HepG2 (cell line): ENCODE results near the gene GDA. TPM values are rescaled to one million over a fixed set of nuclear protein-coding genes. Genes with fewer than 3 reads are reported as not detected.

Source experiments
- ATAC-seq: fragments of 200-7000 bp; cut with Tn5 transposase; 3 replicates; pipeline ENCODE4 v1.9.1; 2020; ENCODE audit warnings: mild to moderate bottlenecking, moderate library complexity
- BruUV-seq: library from RNA; stranded (reverse); fragments of 400-500 nt; replicated peaks from 2 replicates; lab custom pipeline; 2021; lab: Mats Ljungman, UMichigan
- CTCF ChIA-PET: fragments of 300-600 bp; formaldehyde crosslinking; extraction: SDS; loops from one replicate; lab custom pipeline; 2021; ENCODE audit warnings: low total read pairs, inconsistent platforms, low intra/inter-chr PET ratio; lab: Yijun Ruan, JAX
- POLR2A ChIA-PET: fragments of 350-600 bp; sonication (Branson Sonifier 250); formaldehyde crosslinking; loops from one replicate; lab custom pipeline; 2020; ENCODE audit warnings: antibody characterized with exemption, inconsistent platforms; lab: Yijun Ruan, JAX
- DNase-seq: peaks from one replicate; pipeline ENCODE4 v3.0.0-alpha.2; 2015; ENCODE audit warnings: low spot score
- FAIRE-seq: peaks from 3 replicates; lab custom pipeline; 2011; peaks lifted over from hg19 to GRCh38; lab: Jason Lieb, UNC
- H2AFZ ChIP-seq: one replicate; pipeline ENCODE4 v1.6.1; 2011; ENCODE audit warnings: low read length, inconsistent platforms
- H3K27ac ChIP-seq: fragments of 300-600 bp; 3 replicates; pipeline ENCODE4 v1.8.0; 2011; ENCODE audit warnings: mixed run types, mild to moderate bottlenecking, mixed read lengths, low read length, inconsistent platforms; ENCODE audit not compliant: insufficient read depth; ENCODE audit errors: extremely low read length
- H3K27me3 ChIP-seq, 2 experiments: fragments of 200-600 bp in 1 of 2; 2 replicates in 1 of 2; 3 replicates in 1 of 2; pipeline versions ENCODE4 v1.6.0 to v1.8.0; 2011; ENCODE audit warnings: low read length in 2 of 2, mild to moderate bottlenecking in 2 of 2, moderate library complexity in 2 of 2, inconsistent platforms in 1 of 2; ENCODE audit not compliant: insufficient read depth in 2 of 2, control insufficient read depth in 1 of 2
- H3K36me3 ChIP-seq, 2 experiments: fragments of 200-600 bp in 1 of 2; replicated peaks in 1 of 2; 2 replicates in 1 of 2; 3 replicates in 1 of 2; pipeline versions ENCODE4 v1.5.1 to v1.8.0; 2011; ENCODE audit warnings: low read length in 2 of 2, inconsistent platforms in 1 of 2; ENCODE audit not compliant: insufficient read depth in 2 of 2, control insufficient read depth in 1 of 2
- H3K4me1 ChIP-seq: 2 replicates; pipeline ENCODE4 v1.5.1; 2012; ENCODE audit warnings: low read length, inconsistent platforms; ENCODE audit not compliant: insufficient read depth
- H3K4me2 ChIP-seq: 2 replicates; pipeline ENCODE4 v1.6.0; 2011; ENCODE audit warnings: low read depth, low read length, inconsistent platforms
- H3K4me3 ChIP-seq, 3 experiments: fragments of 200-600 bp in 1 of 3; sonication (generic), shearing (Covaris generic) in 1 of 3; replicated peaks in 1 of 3; 2 replicates each; pipeline ENCODE4 v1.5.1; 2011 to 2016; ENCODE audit warnings: low read length in 3 of 3, inconsistent platforms in 2 of 3, low read depth in 2 of 3, mild to moderate bottlenecking in 2 of 3, control low read depth in 1 of 3, mixed read lengths in 1 of 3; ENCODE audit not compliant: insufficient read depth in 1 of 3
- H3K79me2 ChIP-seq: one replicate; pipeline ENCODE4 v1.6.1; 2011; ENCODE audit warnings: low read length, inconsistent platforms; ENCODE audit not compliant: insufficient read depth
- H3K9ac ChIP-seq: 2 replicates; pipeline ENCODE4 v1.6.0; 2011; ENCODE audit warnings: mild to moderate bottlenecking, low read depth, low read length, inconsistent platforms; ENCODE audit not compliant: insufficient read depth
- H3K9me3 ChIP-seq: 2 replicates; pipeline ENCODE4 v1.5.1; 2012; ENCODE audit warnings: mild to moderate bottlenecking, low read length
- H4K20me1 ChIP-seq: 2 replicates; pipeline ENCODE4 v1.6.0; 2011; ENCODE audit warnings: inconsistent platforms, mild to moderate bottlenecking, low read length, moderate library complexity; ENCODE audit not compliant: insufficient read depth
- ATF1 ChIP-seq: IDR thresholded peaks from 2 replicates; pipeline ENCODE4 v1.6.1; 2016; ENCODE audit warnings: mild to moderate bottlenecking, control low read depth
- FOXK2 ChIP-seq: fragments of 450-650 bp; IDR thresholded peaks from 2 replicates; pipeline ENCODE4 v1.6.1; 2016
- KLF16 ChIP-seq, 2 experiments: sonication (generic) in 1 of 2; formaldehyde crosslinking in 1 of 2; IDR thresholded peaks; 2 replicates each; pipeline versions ENCODE4 v1.6.1 to v1.8.0; 2016 to 2023; ENCODE audit warnings: missing genetic modification reagents in 2 of 2, missing compliant biosample characterization in 1 of 2
- SOX5 ChIP-seq: IDR thresholded peaks from 2 replicates; pipeline ENCODE4 v1.6.1; 2016; ENCODE audit warnings: borderline replicate concordance
- TCF7 ChIP-seq: sonication (generic); IDR thresholded peaks from 2 replicates; pipeline ENCODE4 v1.6.1; 2016; ENCODE audit warnings: antibody characterized with exemption, low read depth
- ZNF510 ChIP-seq: sonication (generic); formaldehyde crosslinking; IDR thresholded peaks from 2 replicates; pipeline ENCODE4 v1.4.0; 2020; ENCODE audit warnings: low read depth, mild to moderate bottlenecking, missing genetic modification reagents
- ZUFSP ChIP-seq: sonication (generic); formaldehyde crosslinking; IDR thresholded peaks from 2 replicates; pipeline ENCODE4 v1.9.0; 2021; ENCODE audit warnings: missing genetic modification reagents, mild to moderate bottlenecking, borderline replicate concordance
- WGBS: methylation state at CpG from one replicate; pipeline ENCODE4 v1.1.6; 2017; ENCODE audit warnings: low lambda C conversion rate; 5-methylcytosine and 5-hydroxymethylcytosine counted together
- in situ Hi-C: cut with HindIII; loops from 2 replicates; pipeline ENCODE4 v1.10.0; 2017; ENCODE audit warnings: low pct_unique_long_range_greater_than_20kb; ENCODE audit not compliant: extremely low pct_ligation_motif_present
- intact Hi-C: fragments of 100-400 bp; cut with micrococcal nuclease; formaldehyde crosslinking; loops from one replicate; pipeline ENCODE4 v1.10.0; 2022; ENCODE audit not compliant: unreplicated experiment
- polyA plus RNA-seq, 8 experiments: library from polyadenylated mRNA; depleted of rRNA in 3 of 8; stranded (reverse) in 7 of 8; unstranded in 1 of 8; fragments of >200 nt; fragmentation: Illumina TruSeq in 4 of 8; extraction: Trizol in 4 of 8; gene quantifications; 2 replicates each; pipeline versions ENCODE4 v1.2.1 to v1.2.3, GENCODE V29; 2011 to 2016; ENCODE audit warnings: low read depth in 4 of 8, missing spikeins in 1 of 8, mixed read lengths in 1 of 8; ENCODE audit not compliant: insufficient read depth in 1 of 8
- total RNA-seq, 5 experiments: library from RNA; depleted of rRNA; stranded (reverse); fragments of >200 nt; fragmentation: Illumina TruSeq; extraction: Trizol; gene quantifications; 2 replicates each; pipeline ENCODE4 v1.2.3, GENCODE V29; 2016; ENCODE audit warnings: low read depth in 1 of 5
- TF ChIP-seq, protein P1 (sequence below): sonication (generic); formaldehyde crosslinking; IDR thresholded peaks from 2 replicates; pipeline ENCODE4 v1.8.0; 2022; ENCODE audit warnings: low read depth, missing genetic modification reagents
- TF ChIP-seq, protein P2 (sequence below): sonication (generic); formaldehyde crosslinking; IDR thresholded peaks from 2 replicates; pipeline ENCODE4 v1.5.0; 2020; ENCODE audit warnings: mild to moderate bottlenecking, missing genetic modification reagents, borderline replicate concordance

Gene GDA
- total and polyA plus RNA-seq, 2 of the 13 experiments (the other 11 are each of a cell fraction or from before 2014, with no cell fraction given) = 0.15 to 0.99 TPM

DNA sequence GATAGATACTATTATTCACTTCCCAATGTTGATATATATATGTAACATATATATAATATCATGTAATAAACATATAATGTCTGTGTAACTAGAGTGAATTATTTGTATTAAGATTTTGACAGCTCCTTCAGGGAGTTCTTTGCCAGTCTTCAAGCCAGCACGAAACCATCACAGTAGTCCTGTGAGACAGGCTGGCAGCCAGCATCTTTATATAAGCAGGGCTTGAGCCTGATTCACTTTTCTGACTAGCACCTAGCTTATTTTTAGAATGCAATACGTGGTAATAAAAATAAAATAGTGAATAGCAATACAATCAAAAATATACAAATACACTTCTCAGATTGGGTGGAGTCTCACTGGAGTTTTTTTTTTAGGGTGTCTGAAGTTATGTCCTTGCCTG lies 20.7 kb upstream of the GDA start:
- Histone ChIP-seq H3K27ac (peak overlapping the region; percentile 65), H3K36me3 (no peaks in the 10 kb centered on the region)
- no peak for TF ChIP-seq ZUFSP (CRISPR knock-in tag)
- no peak for TF ChIP-seq KLF16 (CRISPR knock-in tag; IDR thresholded peaks at IDR 0.05)
- TF ChIP-seq, protein P1, sequence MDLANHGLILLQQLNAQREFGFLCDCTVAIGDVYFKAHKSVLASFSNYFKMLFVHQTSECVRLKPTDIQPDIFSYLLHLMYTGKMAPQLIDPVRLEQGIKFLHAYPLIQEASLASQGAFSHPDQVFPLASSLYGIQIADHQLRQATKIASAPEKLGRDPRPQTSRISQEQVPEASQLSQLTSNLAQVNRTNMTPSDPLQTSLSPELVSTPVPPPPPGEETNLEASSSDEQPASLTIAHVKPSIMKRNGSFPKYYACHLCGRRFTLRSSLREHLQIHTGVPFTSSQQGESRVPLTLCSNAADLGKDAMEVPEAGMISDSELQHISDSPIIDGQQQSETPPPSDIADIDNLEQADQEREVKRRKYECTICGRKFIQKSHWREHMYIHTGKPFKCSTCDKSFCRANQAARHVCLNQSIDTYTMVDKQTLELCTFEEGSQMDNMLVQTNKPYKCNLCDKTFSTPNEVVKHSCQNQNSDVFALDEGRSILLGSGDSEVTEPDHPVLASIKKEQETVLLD (CRISPR knock-in tag) = no peak
- no peak for TF ChIP-seq ZNF510 (CRISPR knock-in tag)
- no peak for TF ChIP-seq ATF1 (CRISPR knock-in tag)
- TF ChIP-seq TCF7 = no peak
- TF ChIP-seq, protein P2, sequence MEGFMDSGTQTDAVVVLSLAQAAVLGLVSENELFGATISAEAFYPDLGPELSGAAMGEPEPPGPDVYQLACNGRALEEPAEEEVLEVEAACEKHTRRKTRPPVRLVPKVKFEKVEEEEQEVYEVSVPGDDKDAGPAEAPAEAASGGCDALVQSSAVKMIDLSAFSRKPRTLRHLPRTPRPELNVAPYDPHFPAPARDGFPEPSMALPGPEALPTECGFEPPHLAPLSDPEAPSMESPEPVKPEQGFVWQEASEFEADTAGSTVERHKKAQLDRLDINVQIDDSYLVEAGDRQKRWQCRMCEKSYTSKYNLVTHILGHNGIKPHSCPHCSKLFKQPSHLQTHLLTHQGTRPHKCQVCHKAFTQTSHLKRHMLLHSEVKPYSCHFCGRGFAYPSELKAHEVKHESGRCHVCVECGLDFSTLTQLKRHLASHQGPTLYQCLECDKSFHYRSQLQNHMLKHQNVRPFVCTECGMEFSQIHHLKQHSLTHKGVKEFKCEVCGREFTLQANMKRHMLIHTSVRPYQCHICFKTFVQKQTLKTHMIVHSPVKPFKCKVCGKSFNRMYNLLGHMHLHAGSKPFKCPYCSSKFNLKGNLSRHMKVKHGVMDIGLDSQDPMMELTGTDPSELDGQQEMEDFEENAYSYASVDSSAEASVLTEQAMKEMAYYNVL (CRISPR knock-in tag) = no peak
- TF ChIP-seq FOXK2 = no peak
- no peak for TF ChIP-seq SOX5 (CRISPR knock-in tag)
- TF ChIP-seq, all 625 proteins: peak for 0
- CTCF ChIA-PET = no interaction called here
- no peak overlapping the region for H2AFZ ChIP-seq
- no TSS peak for BruUV-seq
- POLR2A ChIA-PET = interaction anchor here (1.4 kb wide), 1 partner anchor 217 kb away, joined by 4 read pairs; the partner anchor contains the start of genes ABHD17B and C9orf85
- H4K20me1 ChIP-seq = no peaks in the 10 kb centered on the region
- no peak for FAIRE-seq
- peaks cover 62% of the 10 kb centered on the region for H3K4me1 ChIP-seq
- no peak overlapping the region for H3K4me3 ChIP-seq
- H3K9me3 ChIP-seq = no peaks in the 10 kb centered on the region
- WGBS = 63% methylated on average over 2 of the region's 2 CpGs
- no peak overlapping the region for H3K9ac ChIP-seq
- ATAC-seq = no peak
- H3K79me2 ChIP-seq = no peaks in the 10 kb centered on the region
- no peak for DNase-seq
- no peak overlapping the region for H3K4me2 ChIP-seq
- intact Hi-C loops (no loop called here), in situ Hi-C loops (loop anchor here (25.0 kb wide), 1 partner anchor 91 kb away; no protein-coding TSS in a partner anchor)
- H3K27me3 ChIP-seq = no peaks in the 10 kb centered on the region
